Esophagus squamous epithelium (tissue), 4 donors: ENCODE measurements around the gene HELZ.

Source experiments
- CTCF ChIP-seq, 6 experiments: fragments of 450-650 bp in 4 of 6; fragments of 200-600 bp in 2 of 6; sonication (generic) in 2 of 6; IDR thresholded peaks; one replicate each; pipeline ENCODE4 v1.5.1; 2016 to 2019; ENCODE audit warnings: antibody characterized with exemption in 6 of 6, mild to moderate bottlenecking in 4 of 6, moderate library complexity in 4 of 6
- POLR2A ChIP-seq, 4 donors: fragments of 450-650 bp; IDR thresholded peaks; one replicate each; pipeline ENCODE4 v1.6.1; 2017; ENCODE audit warnings: antibody characterized with exemption in 4 of 4, mild to moderate bottlenecking in 4 of 4, moderate library complexity in 3 of 4

- TF ChIP-seq POLR2A (IDR thresholded peaks at IDR 0.05) (no peak), CTCF (IDR thresholded peaks at IDR 0.05) (no peak)
These were observed 93.3 kb downstream of the HELZ start for GRCh38 chr17:67151717-67152116.
